GM11168 (cell line): Measurements from ENCODE around the gene FAT1.
"Not testable (repeated sequence)": the region's sequence is repeated elsewhere in the genome, so short reads cannot be mapped to it uniquely, and the experiment has no call there.

Experiments
- in situ Hi-C: fragments of 300-500 bp; cut with MboI; formaldehyde crosslinking; loops from one replicate; pipeline ENCODE4 v1.12.0; 2022; ENCODE audit warnings: low sequenced_read_pairs; ENCODE audit not compliant: unreplicated experiment

Gene FAT1, protein sequence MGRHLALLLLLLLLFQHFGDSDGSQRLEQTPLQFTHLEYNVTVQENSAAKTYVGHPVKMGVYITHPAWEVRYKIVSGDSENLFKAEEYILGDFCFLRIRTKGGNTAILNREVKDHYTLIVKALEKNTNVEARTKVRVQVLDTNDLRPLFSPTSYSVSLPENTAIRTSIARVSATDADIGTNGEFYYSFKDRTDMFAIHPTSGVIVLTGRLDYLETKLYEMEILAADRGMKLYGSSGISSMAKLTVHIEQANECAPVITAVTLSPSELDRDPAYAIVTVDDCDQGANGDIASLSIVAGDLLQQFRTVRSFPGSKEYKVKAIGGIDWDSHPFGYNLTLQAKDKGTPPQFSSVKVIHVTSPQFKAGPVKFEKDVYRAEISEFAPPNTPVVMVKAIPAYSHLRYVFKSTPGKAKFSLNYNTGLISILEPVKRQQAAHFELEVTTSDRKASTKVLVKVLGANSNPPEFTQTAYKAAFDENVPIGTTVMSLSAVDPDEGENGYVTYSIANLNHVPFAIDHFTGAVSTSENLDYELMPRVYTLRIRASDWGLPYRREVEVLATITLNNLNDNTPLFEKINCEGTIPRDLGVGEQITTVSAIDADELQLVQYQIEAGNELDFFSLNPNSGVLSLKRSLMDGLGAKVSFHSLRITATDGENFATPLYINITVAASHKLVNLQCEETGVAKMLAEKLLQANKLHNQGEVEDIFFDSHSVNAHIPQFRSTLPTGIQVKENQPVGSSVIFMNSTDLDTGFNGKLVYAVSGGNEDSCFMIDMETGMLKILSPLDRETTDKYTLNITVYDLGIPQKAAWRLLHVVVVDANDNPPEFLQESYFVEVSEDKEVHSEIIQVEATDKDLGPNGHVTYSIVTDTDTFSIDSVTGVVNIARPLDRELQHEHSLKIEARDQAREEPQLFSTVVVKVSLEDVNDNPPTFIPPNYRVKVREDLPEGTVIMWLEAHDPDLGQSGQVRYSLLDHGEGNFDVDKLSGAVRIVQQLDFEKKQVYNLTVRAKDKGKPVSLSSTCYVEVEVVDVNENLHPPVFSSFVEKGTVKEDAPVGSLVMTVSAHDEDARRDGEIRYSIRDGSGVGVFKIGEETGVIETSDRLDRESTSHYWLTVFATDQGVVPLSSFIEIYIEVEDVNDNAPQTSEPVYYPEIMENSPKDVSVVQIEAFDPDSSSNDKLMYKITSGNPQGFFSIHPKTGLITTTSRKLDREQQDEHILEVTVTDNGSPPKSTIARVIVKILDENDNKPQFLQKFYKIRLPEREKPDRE (N-terminal part only)

GRCh38 chr4:186723292-186724057 lies at the start of gene FAT1:
Gene FAT1, minus strand, starts transcription at chr4:186723856. Its CDS starts 14,029 bp downstream, at chr4:186709827.
- in situ Hi-C loops: no loop called here

- in situ Hi-C loops: no loop called here
These were observed 49.4 kb upstream of the FAT1 start for GRCh38 chr4:186772936-186773487.

GRCh38 chr4:186771624-186772023 lies 48.0 kb upstream of the FAT1 start:
- in situ Hi-C loops: no loop called here

DNA sequence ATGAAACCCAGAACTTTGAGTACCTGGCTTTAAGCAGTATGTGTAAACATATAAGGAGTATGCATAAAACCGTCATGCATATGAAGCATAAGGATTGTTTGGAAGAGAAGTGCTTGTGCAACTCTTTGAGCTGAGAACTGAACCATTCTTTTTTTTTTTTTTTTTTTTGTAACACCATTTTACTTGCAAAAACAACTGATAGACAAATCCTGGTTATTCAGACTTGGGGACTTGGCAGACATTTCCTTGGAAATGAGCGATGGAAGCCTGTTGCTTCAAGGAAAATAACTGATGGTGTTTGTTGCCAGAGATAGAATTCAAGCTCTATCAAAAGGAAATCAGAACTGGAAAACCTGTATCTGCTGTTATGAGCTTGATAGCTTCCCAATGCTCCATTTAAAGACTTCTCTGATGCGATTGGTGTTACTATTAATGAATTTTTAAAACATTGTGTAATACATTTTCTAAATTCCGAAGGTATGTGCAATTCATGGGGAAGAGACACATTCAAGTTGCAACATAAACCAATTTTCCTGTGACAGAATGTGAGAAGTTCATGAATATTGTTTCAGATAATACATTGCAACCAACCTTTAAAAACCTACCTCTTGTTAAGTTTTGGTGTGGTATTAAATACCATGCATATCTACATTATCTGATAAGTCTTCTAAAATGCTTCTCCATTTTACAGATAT lies 47.0 kb upstream of the FAT1 start:
- in situ Hi-C loops: no loop called here

DNA sequence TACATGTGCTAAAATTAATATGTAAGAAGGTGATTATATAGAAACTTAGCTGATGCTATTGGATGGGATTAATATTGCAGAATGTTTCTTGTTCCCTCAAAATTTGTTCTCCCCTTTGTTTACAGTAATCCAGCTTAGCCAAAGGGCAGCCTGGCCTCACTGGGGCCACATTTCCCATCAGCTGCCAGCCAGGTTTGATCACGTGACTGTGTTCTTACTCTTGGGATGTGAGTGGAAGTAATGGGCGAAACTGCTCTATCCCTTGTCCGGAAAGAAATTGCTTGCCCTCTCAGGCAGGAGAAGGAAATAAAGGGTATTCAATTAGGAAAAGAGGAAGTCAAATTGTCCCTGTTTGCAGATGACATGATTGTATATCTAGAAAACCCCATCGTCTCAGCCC lies 44.1 kb upstream of the FAT1 start:
- in situ Hi-C loops: no loop called here

DNA sequence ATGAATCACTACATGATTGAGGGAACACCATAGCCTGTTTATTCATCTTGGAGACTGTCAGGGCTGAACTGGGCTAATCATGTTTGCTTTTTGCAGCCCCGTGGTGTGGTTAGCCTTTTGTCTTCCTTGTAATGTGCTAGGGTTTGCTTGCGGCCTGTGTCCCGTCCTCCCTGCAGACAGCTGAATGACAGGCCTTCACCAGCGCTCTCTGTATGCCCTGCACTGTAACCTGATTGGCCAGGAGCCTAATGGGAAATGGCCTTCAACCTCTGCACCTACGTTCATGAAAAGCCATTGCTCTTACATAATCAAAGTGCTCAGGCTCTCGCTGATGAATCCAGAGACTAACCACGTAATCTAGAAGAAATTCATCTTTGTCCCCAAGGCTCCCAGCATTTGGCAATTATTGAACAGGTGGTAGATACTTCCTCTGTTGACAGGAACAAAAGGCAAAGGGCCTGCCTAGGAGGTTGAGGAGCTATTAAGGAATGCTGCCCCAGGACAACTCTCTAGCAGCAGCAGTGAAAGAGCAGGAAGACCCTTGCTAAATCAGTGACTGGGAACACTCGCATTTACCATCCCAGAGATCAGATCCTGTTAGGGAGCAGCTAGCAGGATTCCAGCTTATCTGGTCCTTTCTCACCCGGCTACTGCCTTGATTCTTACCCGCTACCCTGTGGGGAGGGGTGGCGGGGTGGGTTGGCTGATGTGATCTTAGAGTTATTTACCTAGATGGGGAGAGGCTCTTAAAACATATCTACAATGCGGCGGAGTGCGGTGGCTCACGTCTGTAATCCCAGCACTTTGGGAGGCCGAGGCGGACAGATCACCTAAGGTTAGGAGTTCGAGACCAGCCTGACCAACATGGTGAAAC lies 42.3 kb upstream of the FAT1 start:
- in situ Hi-C loops: no loop called here

GRCh38 chr4:186765138-186765537 lies 41.5 kb upstream of the FAT1 start:
- in situ Hi-C loops: no loop called here

- in situ Hi-C loops: no loop called here
These were observed 40.8 kb upstream of the FAT1 start for GRCh38 chr4:186764457-186764856.

GRCh38 chr4:186762865-186763264 lies 39.2 kb upstream of the FAT1 start:
- in situ Hi-C loops: no loop called here

DNA sequence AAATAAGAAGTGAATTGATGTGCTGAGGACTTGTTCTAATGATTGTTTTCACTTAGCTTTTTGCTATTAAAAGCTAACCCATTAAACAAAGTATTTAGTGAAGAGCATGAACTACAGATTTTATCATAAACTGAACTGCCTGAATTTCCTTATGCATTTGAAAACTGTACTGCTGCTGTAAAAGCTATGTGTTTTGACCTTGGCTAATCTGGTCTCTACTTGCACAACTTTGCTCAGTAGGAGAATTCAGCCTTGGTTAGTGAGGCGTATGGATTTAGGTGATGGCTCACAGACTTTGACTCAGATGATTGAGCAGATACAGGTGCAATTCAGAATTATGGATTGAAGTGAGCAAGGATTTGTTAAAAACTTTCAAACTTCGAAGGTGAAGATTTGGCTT lies 38.7 kb upstream of the FAT1 start:
- in situ Hi-C loops: no loop called here

DNA sequence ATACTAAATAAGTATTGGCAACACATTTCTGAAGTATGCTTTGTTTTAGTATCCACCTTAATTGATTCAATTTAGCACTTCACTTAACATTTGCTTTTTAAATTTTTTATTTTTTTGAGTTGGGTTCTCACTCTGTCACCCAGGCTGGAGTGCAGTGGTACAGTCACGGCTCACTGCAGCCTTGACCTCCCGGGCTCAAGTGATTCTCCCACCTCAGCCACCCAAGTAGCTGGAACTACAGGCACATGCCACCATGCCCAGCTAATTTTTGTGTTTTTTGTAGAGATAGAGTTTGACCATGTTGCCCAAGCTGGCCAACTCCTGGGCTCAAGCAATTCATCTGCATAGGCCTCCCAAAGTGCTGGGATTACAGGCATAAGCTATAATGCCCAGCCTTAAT lies 38.3 kb upstream of the FAT1 start:
- in situ Hi-C loops: not testable (repeated sequence)

DNA sequence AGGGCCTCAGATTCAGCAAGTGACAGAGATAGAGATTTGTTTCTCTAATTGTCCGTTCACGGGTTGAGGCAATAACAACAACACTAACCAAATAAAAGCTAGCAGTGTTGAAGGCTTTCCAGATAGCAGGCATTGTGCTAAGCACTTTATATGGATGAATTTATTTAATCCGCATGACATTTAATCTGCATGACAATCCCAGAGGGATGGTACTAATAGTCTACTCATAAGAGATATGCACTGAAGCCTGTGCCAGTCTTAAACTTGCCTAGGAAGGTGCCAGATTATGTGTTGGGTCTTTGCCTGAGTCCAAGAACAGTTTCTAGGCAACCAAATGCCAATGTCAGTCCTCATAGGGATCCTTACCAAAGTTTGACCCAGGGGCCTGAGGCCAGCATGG lies 37.7 kb upstream of the FAT1 start:
- in situ Hi-C loops: no loop called here

- in situ Hi-C loops: no loop called here
These were observed 36.9 kb upstream of the FAT1 start for GRCh38 chr4:186760576-186760975.

DNA sequence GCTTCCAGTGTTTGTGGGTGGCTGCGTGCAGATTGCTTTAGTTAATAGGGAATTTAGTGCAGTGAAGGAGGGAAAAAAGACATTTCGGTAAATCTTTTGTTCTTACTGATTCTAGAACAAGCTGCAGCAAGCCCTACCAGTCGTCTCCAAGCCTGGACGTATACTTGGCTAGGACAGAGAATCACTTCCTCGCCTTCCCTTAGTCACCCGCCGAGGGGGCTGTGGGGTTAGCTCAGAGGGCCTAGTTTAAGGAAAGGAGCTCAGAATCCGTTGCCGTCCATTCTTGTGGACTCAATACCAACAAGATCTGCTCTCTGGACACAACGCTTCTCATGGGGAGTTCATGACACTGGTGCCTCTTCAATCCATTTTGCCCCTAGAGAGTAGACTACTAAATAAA lies 36.3 kb upstream of the FAT1 start:
- in situ Hi-C loops: no loop called here

GRCh38 chr4:186758929-186759682 lies 35.5 kb upstream of the FAT1 start:
- in situ Hi-C loops: no loop called here

DNA sequence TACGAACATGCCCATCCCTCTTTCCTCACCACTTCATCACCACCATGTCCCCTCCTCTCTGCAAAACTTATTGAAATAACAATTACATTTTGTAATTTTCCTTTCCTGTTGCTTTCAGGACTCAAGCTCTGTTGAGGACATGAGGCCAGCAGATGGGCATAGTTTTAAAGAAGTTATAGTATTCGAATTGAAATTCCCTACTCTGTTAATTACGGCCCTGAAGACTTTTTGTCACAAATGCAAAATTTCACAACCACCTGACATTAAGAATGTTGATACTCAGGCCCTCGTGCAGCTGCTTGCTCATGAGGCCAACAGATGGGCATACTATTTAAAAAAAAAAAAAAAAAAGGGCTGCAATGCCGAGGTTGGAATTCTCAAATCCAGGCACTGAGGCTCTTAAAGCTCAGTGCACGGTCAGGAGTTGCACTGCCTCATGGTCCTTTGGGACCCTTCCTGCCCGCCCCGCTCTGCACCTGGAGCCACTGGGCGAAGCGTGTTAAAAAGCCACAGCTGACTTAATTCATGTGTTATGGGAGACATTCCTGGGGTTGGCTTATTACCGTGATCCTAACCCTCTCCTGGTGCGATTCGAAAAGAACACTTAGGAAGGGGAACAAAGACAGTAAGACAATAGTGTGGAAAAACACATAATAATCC lies 34.2 kb upstream of the FAT1 start:
- in situ Hi-C loops: no loop called here

GRCh38 chr4:186756550-186756949 lies 32.9 kb upstream of the FAT1 start:
- in situ Hi-C loops: not testable (repeated sequence)
